Ishikawa (cell line): ENCODE results near the gene SMCR8.

ENCODE experiments used
- CEBPB ChIP-seq: IDR thresholded peaks from 2 replicates; pipeline ENCODE4 v1.6.1; 2012
- CREB1 ChIP-seq: IDR thresholded peaks from 2 replicates; pipeline ENCODE4 v1.6.1; 2012; ENCODE audit warnings: low read depth
- EGR1 ChIP-seq: IDR thresholded peaks from 2 replicates; pipeline ENCODE4 v1.6.1; 2012
- EP300 ChIP-seq: IDR thresholded peaks from 2 replicates; pipeline ENCODE4 v1.6.1; 2012; ENCODE audit warnings: borderline replicate concordance
- FOXM1 ChIP-seq: IDR thresholded peaks from 2 replicates; pipeline ENCODE4 v1.6.1; 2012; ENCODE audit warnings: low read depth, borderline replicate concordance
- NFIC ChIP-seq: IDR thresholded peaks from 2 replicates; pipeline ENCODE4 v1.6.1; 2012
- RAD21 ChIP-seq: IDR thresholded peaks from 2 replicates; pipeline ENCODE4 v1.6.1; 2012; ENCODE audit warnings: low read depth
- REST ChIP-seq: IDR thresholded peaks from 2 replicates; pipeline ENCODE4 v1.6.1; 2012; ENCODE audit warnings: low read depth, mild to moderate bottlenecking
- TAF1 ChIP-seq: IDR thresholded peaks from 2 replicates; pipeline ENCODE4 v1.6.1; 2012; ENCODE audit warnings: low read depth, mild to moderate bottlenecking
- TCF12 ChIP-seq: IDR thresholded peaks from 2 replicates; pipeline ENCODE4 v1.6.1; 2012; ENCODE audit warnings: low read depth
- TEAD4 ChIP-seq: IDR thresholded peaks from 2 replicates; pipeline ENCODE4 v1.6.1; 2012
- USF1 ChIP-seq: IDR thresholded peaks from 2 replicates; pipeline ENCODE4 v1.6.1; 2012
- YY1 ChIP-seq: IDR thresholded peaks from 2 replicates; pipeline ENCODE4 v1.6.1; 2012; ENCODE audit warnings: low read depth
- ZBTB7A ChIP-seq: IDR thresholded peaks from 2 replicates; pipeline ENCODE4 v1.6.1; 2012; ENCODE audit warnings: low read depth
- TF ChIP-seq, protein P1 (sequence below): IDR thresholded peaks from 2 replicates; pipeline ENCODE4 v1.6.1; 2012

Gene SMCR8

DNA sequence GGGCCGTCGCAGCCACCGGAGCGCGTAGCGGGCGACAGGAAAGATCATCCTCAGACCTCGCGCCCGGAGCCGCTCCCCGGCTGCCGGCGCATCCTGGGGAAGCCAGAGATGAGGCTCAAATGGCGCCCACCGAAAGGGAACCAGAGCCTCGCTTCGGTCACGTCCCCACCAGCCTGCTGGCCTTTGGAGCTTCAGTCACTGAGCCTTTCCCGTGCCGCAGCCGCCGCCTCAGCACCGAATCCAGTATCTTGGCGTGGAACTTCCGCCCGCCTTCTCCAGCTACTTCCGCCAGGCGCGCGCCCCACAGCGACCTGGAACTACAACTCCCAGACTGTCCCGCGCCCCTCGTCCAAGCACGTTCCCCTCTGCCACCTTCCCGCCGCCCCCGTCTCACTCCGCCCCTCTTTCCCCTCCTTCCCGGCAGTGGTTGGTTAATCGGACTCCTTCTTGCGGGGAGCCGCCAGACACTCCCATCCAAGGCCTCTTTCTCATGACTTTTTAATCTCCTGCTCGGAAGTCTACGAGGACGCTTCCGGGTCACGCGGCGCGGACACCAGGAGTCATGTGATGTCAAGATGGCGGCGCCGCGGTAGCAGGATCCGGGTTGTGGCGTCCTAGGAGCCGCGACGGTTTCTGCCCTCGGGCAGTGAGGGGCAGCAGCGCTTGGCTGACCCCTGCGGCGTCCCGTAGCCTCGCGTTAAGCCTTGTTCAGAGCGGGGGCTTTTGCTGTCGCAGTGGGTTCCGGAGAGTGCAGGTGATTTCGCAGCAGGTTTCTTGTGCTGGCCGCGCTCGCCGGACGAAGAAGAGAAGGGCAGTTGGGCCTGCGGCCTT, at the start of gene SMCR8, which contains the start of gene TOP3A:
Gene SMCR8 (plus strand): TSS at position 563 of the 831 bp plus-strand sequence. CDS start 497 bp downstream, outside the sequence.
Gene TOP3A (minus strand): TSS at position 264 of the 831 bp plus-strand sequence. CDS start 216 bp downstream, at position 48.
- TF ChIP-seq TEAD4 (no peak), EP300 (0 out of 2 replicates have a peak, but pooled peaks have one; percentile 8), EGR1 (peak; percentile 56; the same call in 1 of the 2 replicates), CEBPB (no peak), TAF1 (peak; percentile 70), YY1 (peak; percentile 98), CREB1 (peak; percentile 38), TCF12 (no peak; the same call in 1 of the 2 replicates), REST (no peak), USF1 (peak; percentile 99), ZBTB7A (no peak), RAD21 (no peak), FOXM1 (no peak), NFIC (no peak; the same call in 1 of the 2 replicates)
- TF ChIP-seq, protein P1, sequence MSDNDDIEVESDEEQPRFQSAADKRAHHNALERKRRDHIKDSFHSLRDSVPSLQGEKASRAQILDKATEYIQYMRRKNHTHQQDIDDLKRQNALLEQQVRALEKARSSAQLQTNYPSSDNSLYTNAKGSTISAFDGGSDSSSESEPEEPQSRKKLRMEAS: peak; percentile 90

DNA sequence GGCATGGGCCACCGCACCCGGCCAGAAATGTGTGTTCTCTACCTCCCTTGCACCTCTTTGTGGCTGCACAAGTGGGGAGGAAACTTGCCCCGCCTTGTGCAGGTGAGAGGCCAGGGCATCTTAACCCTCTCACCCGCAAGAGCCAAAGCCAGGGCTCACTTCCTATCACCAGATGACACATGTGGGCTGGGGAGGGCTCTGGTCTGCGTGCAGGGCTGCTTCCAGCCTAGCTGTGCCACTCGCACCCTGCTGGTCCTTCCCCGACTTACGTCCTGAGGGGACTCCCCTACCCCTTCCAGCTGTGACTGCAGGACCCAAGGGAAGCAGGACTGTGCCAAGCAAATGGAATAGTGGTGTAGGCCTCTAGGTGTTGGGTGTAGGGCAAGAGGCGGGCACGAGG, 47.7 kb upstream of the SMCR8 start:
- TF ChIP-seq CREB1 (no peak), EP300 (no peak), TEAD4 (no peak), ZBTB7A (no peak), FOXM1 (no peak), TAF1 (no peak), RAD21 (no peak), TCF12 (no peak), CEBPB (no peak)
- TF ChIP-seq, protein P1: no peak

DNA sequence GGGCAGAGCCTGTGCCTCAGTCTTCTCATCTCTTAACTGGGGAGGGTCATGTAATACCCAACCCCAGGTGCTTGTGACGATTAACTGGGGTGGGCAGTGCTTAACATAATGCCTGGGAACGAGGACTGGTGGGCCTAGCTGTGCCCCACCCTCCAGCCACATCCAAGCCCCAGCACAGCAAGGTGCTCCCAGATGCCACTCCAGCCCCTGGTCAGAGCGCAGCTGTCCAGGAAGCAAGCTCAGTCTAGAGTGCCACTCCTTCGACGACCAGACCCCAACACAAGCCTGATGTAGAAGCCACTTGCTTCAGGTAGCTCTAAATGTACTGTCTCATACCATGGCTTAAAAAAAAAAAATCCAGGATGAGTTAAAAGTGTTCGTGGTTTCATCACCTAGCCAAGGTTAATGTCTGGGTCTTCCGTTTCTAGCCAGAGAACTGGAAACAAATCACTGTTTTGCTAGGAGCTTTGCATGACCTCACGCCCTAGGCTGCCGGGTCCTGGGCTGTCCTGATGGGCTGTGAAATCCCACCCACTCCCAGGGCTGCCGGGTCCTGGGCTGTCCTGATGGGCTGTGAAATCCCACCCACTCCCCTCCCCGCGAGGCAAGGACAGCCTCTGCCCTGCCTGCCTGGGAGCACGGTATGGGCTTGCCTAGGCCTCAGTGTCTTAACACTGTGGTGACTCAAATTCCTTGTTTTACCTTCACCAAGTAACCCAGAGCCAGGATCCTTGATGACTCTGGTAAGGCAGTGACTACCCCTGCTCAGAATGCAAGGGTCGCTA, 47.0 kb upstream of the SMCR8 start:
- TF ChIP-seq, protein P1: no peak
- no peak for TF ChIP-seq CREB1
- no peak for TF ChIP-seq YY1
- no peak for TF ChIP-seq REST
- no peak for TF ChIP-seq TEAD4
- TF ChIP-seq USF1: no peak
- no peak for TF ChIP-seq TCF12
- TF ChIP-seq TAF1: no peak

DNA sequence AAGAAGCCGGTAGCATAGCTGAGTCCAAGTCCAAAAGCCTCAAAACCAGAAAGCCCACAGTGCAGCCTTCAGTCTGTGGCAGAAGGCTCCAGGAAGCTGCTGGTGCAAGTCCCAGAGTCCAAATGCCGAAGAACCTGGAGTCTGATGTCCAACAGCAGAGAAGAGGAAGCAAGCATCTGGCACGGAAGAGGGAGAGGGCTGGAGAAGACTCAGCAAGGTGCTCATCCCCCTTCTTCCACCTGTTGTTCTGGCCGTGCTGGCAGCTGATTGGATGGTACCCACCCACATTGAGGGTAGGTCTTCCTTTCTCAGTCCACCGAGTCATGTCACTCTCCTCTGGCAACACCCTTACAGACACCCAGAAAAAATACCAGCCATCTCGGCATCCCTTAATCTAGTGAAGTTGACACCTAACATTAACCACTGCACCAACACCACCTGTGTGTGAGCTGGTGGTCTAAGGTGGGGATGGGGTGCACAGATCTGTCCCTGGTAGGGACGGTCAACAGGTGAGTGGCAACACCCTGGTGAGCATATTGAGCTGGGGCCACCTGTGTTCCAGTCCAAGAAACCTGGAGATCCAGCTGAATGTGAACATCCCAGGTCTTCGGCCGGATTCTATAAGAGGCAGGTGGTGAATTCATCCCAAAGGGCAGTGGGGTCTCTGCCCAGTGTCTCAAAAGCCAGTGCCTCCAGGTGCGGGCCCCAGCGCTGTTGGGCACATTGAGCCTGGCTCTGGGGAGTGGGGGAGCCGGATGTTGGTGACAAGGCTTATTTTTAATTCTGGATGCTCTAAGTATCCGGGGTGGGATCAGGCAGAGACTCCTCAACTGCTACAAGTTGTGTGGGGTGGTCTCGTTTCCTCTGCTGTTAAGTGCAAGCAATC, 44.8 kb upstream of the SMCR8 start:
- TF ChIP-seq RAD21: no peak
- TF ChIP-seq EGR1: no peak
- no peak for TF ChIP-seq YY1
- no peak for TF ChIP-seq ZBTB7A
- TF ChIP-seq, protein P1: no peak
- no peak for TF ChIP-seq EP300
- no peak for TF ChIP-seq USF1
- no peak for TF ChIP-seq CREB1
- TF ChIP-seq TCF12: no peak
- no peak for TF ChIP-seq CEBPB
- TF ChIP-seq TAF1: no peak
- TF ChIP-seq NFIC: no peak
- TF ChIP-seq TEAD4: no peak
- no peak for TF ChIP-seq FOXM1
- no peak for TF ChIP-seq REST
